Stimulated activated CD4-positive, alpha-beta T cell treated with anti-CD3 and anti-CD28 coated beads, Interleukin-4, amount 100 ng/mL, for 24 hours (primary cell): ENCODE results near the gene CCDC112.
"Not testable (repeated sequence)": the region's sequence is repeated elsewhere in the genome, so short reads cannot be mapped to it uniquely, and the experiment has no call there.

Experiments used
- DNase-seq: peaks from one replicate; pipeline ENCODE4 v3.0.0-alpha.2; 2020

The CCDC112 gene

DNA sequence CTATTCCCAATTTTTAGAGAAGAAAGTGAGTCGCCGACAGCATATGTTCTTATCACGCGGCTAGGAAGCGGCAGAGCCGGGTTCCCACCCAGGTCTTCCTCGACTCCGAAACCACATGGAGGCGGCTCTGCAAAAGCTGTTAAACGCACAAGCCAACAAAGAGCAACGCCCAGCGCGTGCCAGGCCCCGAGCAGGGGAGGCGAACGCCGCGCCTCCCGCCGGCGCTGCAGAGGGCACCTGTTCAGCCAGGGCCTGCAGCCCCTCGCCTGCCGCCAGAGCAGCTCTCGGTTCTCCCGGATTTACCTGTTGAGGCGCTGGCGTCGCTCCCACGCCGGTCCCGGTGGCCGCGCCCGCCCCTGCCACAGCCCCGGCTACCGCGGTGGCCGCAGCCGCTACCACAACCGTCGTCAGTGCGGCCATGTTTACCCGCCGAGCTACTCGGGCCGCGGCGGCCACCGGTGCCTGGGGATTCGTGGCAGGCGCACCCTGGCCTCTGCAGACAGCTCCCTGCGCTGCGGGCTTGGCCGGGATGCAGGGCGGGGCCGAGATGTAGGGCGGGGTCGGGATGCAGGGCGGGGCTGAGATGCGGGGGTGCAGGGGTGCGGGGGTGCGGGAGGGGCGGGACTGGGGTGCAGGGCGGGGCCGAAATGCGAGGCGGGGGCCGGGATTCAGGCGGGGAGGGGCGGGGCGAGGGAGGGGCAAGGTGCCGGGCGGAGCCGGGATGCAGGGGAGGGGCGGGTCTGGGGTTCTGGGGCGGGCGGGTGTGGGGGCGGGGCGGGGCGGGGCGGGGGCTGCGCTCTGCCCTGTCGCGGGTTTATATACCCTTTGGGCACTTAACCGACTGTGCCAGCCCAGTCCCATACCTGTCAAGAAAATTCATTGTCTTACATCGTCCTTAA lies at the start of gene CCDC112:
Gene CCDC112, minus strand, starts transcription at position 531 of the 899 bp plus-strand sequence. Its CDS starts 111 bp downstream, at position 420.
- DNase-seq, result peak; percentile 77

- no peak for DNase-seq
Measured at GRCh38 chr5:115345344-115345743, 48.9 kb upstream of the CCDC112 start.

DNA sequence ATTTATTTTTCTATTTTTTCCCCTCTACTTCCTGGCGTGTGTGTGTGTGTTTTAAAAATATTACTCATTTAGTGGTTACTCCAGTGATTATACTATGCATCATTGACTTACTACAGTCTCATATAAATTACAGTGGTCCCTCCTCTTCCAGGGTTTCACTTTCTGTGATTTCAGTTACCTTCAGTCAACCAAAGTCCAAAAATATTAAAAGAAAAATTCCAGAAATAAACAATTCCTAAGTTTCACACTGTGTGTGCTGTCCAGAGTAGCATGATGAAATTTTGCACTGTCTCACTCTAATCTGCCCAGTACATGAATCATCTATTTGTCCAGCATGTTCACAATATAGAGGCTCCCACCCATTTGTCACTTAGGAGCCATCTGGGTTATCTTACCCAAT lies 47.4 kb upstream of the CCDC112 start:
- no peak for DNase-seq

DNA sequence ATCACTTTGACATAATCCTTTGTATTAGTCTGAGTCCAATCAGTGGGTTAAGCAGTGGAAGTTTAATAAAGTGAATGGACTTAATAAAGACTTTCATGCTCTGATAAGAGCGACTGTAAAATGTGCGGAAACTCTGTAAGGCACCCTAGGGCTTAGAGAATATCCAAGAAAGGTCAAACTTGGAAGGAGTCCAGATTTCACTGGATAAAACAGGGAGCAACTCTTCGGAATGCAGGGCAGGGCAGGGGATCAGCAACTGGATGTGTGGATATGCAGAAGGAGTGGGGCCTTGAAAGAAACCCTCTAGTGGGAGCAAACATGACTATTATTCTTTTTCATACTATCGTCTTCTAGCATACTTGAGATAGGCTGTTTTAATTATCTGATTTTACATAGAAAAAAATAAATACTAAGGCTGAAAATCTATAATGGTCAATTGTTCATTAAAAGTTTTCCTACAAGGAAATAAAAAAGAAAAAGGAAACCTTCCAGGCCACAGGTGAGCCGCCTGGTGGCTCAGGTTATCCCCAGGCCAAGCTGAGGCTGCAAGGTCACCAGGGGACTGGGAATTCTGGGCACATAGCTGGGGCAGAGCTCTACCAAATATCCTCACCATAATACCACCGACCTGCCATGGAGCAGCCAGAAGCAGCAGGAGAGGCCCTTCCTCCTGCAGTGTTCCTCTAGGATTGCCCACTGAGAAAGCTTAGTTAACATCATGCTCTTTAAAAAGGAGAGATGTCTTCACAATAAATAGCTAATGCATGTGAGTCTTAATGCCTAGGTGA lies 46.3 kb upstream of the CCDC112 start:
- DNase-seq, result no peak

GRCh38 chr5:115341745-115342144 lies 45.3 kb upstream of the CCDC112 start:
- DNase-seq, result no peak

DNA sequence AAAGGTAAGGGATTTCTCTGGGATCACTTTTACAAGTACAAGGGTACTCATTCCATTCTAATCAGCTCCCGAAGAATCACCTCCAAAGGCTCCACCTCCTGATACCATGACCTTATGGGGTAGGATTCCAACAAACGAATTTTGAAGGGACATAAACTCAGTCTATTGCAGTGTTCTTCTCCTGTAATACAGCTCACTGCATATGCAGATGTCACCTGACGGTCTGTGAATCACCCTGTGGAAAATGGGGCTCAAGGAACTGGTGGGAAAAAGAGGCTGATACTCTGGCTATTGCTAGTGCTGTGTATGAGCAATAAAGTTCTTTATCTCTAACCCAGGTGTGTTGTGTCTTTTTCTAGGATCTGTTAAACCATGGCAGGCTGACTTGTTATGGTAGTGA lies 42.4 kb upstream of the CCDC112 start:
- DNase-seq, result no peak

DNA sequence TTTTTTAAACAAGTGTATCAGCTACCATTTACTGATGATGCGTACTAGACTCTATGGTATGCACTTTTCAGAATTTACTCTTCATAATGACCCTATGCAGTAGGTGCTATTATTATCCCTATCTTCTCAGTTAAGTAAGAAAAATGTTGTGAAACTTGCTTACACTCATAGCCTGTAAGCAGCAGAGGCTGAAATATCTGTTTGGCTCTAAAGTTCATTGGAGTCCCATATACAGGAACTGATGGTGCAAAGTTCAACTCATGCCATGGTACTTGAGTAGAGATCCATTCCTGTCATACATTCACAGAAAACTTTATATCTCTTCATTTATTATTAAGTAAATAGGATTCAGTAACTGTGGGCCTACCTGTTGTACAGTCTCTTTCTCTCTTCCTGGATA lies 41.4 kb upstream of the CCDC112 start:
- no peak for DNase-seq

DNA sequence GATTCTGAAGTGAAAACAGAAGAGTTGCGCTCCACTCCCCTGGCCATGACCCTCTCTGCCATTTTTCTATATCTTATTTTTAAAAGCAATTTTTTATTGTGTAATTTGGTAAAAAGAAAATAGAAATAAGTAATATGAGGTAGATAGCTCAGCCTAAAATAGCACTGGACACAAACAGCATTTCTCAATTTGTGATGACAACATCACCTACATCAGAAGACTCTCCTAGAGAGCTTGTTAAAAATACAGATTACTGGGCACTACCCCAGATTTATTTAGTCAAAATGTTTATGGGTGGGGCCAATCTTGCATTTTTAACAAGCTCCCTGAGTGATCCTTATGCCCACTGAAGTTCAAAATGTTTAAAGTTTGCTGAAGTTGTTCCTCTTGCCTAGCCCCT lies 40.5 kb upstream of the CCDC112 start:
- DNase-seq, result no peak

DNA sequence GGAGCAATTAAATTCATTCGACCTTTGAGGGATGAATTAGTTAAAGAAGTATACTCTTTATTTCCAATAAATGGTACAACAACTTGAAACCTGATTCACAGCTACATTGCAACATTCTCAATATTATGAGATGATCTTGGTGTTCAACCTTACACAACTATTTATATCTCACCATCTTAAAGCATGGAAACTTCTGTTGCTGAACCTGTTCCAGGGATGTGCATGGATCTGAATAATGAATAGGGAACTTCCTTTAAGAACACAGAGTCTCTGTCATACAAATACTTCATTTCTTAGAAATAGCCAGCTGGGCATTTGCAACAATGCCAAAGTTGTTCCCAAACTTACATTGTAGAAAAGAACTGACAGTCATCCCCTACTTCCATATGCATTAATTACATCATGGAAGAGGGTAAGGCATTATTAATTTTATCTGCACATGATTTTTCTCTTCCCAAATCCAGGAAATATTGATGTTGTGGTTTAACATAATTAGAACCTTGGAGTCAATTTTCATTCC lies 39.8 kb upstream of the CCDC112 start:
- no peak for DNase-seq

DNA sequence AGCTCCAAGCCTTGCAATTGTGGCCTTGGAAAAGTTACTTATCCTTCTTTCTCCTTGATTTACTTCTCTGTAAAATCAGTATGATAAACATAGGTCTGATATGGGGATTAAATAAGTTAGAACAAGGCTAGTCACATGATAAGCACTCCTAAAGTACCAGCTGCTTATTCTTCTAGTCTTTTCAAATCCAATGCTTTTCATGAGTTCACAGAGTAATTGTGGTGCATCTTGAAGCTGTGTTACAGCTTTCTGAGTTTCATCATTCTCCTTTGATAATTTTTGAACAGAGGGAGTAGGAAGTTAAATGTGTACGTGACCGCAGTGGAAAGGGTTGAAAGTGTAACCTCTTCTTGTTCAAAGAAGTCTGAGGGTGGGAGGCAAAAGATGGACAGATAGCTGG lies 38.8 kb upstream of the CCDC112 start:
- DNase-seq, result no peak

DNA sequence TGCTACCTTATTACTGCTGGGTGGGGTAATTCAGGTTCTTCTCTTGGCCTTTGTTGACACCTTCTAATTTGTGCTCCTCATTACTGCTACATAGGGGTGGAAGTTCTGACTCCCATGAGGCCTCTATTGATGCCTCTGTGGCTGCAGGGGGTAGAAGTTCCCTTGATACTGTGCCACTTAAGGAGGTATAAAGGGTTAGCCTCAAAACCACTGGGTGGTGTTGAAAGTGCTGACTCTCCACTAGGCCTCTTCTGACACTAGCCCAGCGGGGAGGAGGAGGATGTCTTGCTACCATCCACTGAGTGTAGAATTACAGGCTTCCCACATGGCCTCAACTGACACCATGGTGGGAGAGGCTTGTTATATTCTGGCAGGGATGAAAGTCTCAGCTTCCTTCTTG lies 36.7 kb upstream of the CCDC112 start:
- no peak for DNase-seq

DNA sequence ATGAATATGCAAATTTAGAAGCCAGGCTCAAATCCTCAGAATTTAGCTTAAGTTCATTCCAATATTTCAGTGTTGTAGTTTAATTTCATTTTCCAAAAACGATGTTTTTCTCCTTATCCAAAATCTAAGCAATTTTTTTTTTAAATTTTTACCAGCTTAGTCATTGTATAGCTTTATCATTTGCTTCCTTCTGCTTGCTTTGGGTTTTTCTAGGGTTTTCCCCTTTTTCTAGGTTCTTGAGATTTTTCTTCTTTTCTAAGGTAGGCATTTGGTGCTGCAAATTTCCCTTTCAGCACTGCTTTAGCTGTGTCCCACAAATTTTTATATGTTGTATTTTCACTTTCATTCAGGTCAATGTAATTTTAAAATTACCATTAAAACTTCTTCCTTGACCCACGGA lies 34.4 kb upstream of the CCDC112 start:
- no peak for DNase-seq

DNA sequence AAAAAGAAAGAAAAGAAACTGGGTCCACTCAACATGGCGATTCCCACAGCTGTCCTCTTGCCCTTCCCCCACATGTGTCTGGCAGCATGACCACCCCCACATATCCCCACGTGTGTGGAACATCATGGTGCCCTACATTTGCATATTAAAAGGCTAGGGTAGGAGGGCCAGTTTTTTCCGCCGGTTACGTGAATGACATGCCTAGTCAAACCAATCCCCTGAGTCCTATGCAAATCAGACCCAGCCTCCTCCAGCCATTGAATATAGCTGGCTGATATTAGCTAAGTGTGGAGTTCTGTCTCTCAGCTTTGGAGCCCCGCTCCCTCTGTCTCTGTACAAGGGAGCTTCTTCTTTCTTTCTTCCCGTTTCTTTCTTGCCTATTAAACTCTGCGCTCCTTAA lies 33.0 kb upstream of the CCDC112 start:
- no peak for DNase-seq

GRCh38 chr5:115328617-115329274 lies 32.3 kb upstream of the CCDC112 start:
- not testable (repeated sequence) for DNase-seq

DNA sequence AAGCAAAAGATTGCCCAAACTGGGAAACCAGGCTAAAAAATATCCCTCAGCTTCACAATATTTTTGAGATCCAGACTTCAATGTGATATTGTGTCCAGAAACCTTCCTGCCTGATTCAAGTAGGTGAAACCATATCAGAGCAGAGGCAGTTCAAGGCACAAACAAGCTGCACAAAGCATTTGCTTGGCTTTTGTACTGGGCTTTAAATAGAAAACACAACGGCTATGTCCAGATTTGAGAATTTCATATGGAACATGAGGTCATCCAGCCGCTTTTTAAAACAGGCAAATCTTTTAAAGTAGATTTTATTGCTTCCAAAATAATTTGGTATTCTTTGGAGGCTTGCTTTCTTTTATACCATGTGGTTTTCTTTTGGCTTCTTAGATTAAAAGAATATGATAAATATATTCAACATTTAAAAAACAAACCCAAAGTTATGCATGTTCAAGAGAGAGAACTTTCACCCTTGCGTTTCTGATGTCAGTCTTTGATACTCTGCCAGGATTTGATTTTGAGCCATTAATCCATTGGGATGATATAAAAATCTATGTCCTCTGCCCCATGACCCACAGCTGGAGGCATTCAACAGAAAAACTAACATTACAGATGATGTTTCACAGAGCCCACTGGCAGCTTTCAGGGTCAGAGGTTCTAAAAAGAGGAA lies 29.0 kb upstream of the CCDC112 start:
- no peak for DNase-seq

- no peak for DNase-seq
Measured at GRCh38 chr5:115324021-115324420, 27.6 kb upstream of the CCDC112 start.

- no peak for DNase-seq
Measured at GRCh38 chr5:115322729-115323128, 26.3 kb upstream of the CCDC112 start.

GRCh38 chr5:115321309-115321708 lies 24.9 kb upstream of the CCDC112 start:
- DNase-seq, result no peak

DNA sequence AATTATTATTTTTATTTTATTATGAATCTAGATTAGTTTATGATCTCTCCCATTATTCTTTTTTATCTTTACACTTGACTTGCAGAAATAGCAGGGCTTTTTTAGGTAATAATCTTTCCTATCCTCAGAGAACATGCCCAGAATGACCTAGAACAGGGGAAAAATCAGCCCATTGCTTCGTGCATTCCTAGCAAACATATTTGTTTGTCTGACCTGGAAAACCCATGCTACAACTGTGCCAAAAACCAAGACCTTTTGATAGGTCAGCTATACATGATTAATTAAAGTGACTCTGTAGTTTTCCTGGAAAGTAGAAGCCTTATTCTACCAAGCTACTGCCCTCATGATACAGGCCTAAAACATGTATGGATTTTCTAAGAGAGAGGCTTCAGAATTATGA lies 24.1 kb upstream of the CCDC112 start:
- DNase-seq, result no peak

GRCh38 chr5:115320006-115320405 lies 23.6 kb upstream of the CCDC112 start:
- DNase-seq, result no peak

- no peak for DNase-seq
Measured at GRCh38 chr5:115319007-115319406, 22.6 kb upstream of the CCDC112 start.

DNA sequence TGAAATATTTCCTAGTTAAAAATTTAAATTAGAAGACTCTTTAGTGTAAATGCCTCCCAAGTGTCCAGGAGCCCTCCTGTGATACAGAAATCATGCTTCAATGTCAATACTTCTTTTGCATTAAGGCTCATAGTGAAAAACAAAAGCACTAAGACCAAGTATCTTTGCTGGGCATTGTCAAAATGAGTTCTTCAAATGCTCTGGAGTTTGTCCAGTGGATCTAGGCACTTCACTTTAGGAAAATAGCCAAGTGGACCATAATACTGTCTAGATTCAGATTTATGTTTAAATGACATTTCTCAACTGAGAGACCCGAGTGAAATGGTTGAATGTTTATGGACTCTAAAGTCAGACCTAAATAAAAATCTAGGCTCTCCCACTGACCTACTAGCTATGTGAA lies 21.3 kb upstream of the CCDC112 start:
- no peak for DNase-seq

GRCh38 chr5:115317320-115317719 lies 20.9 kb upstream of the CCDC112 start:
- DNase-seq, result no peak
